HepG2 (cell line): ENCODE data around the gene BBS12. TPM values are rescaled to one million over a fixed set of nuclear protein-coding genes. Genes with fewer than 3 reads are reported as not detected.

Experiments
- ATAC-seq: fragments of 200-7000 bp; cut with Tn5 transposase; 3 replicates; pipeline ENCODE4 v1.9.1; 2020; ENCODE audit warnings: mild to moderate bottlenecking, moderate library complexity
- BruUV-seq: library from RNA; stranded (reverse); fragments of 400-500 nt; replicated peaks from 2 replicates; lab custom pipeline; 2021; lab: Mats Ljungman, UMichigan
- CTCF ChIA-PET: fragments of 300-600 bp; formaldehyde crosslinking; extraction: SDS; loops from one replicate; lab custom pipeline; 2021; ENCODE audit warnings: low total read pairs, inconsistent platforms, low intra/inter-chr PET ratio; lab: Yijun Ruan, JAX
- POLR2A ChIA-PET: fragments of 350-600 bp; sonication (Branson Sonifier 250); formaldehyde crosslinking; loops from one replicate; lab custom pipeline; 2020; ENCODE audit warnings: antibody characterized with exemption, inconsistent platforms; lab: Yijun Ruan, JAX
- DNase-seq: peaks from one replicate; pipeline ENCODE4 v3.0.0-alpha.2; 2015; ENCODE audit warnings: low spot score
- FAIRE-seq: peaks from 3 replicates; lab custom pipeline; 2011; peaks lifted over from hg19 to GRCh38; lab: Jason Lieb, UNC
- H2AFZ ChIP-seq: one replicate; pipeline ENCODE4 v1.6.1; 2011; ENCODE audit warnings: low read length, inconsistent platforms
- H3K27ac ChIP-seq: fragments of 300-600 bp; 3 replicates; pipeline ENCODE4 v1.8.0; 2011; ENCODE audit warnings: mixed run types, mild to moderate bottlenecking, mixed read lengths, low read length, inconsistent platforms; ENCODE audit not compliant: insufficient read depth; ENCODE audit errors: extremely low read length
- H3K27me3 ChIP-seq, 2 experiments: fragments of 200-600 bp in 1 of 2; 2 replicates in 1 of 2; 3 replicates in 1 of 2; pipeline versions ENCODE4 v1.6.0 to v1.8.0; 2011; ENCODE audit warnings: low read length in 2 of 2, mild to moderate bottlenecking in 2 of 2, moderate library complexity in 2 of 2, inconsistent platforms in 1 of 2; ENCODE audit not compliant: insufficient read depth in 2 of 2, control insufficient read depth in 1 of 2
- H3K36me3 ChIP-seq, 2 experiments: fragments of 200-600 bp in 1 of 2; replicated peaks in 1 of 2; 2 replicates in 1 of 2; 3 replicates in 1 of 2; pipeline versions ENCODE4 v1.5.1 to v1.8.0; 2011; ENCODE audit warnings: low read length in 2 of 2, inconsistent platforms in 1 of 2; ENCODE audit not compliant: insufficient read depth in 2 of 2, control insufficient read depth in 1 of 2
- H3K4me1 ChIP-seq: 2 replicates; pipeline ENCODE4 v1.5.1; 2012; ENCODE audit warnings: low read length, inconsistent platforms; ENCODE audit not compliant: insufficient read depth
- H3K4me2 ChIP-seq: 2 replicates; pipeline ENCODE4 v1.6.0; 2011; ENCODE audit warnings: low read depth, low read length, inconsistent platforms
- H3K4me3 ChIP-seq, 3 experiments: fragments of 200-600 bp in 1 of 3; sonication (generic), shearing (Covaris generic) in 1 of 3; replicated peaks in 1 of 3; 2 replicates each; pipeline ENCODE4 v1.5.1; 2011 to 2016; ENCODE audit warnings: low read length in 3 of 3, inconsistent platforms in 2 of 3, low read depth in 2 of 3, mild to moderate bottlenecking in 2 of 3, control low read depth in 1 of 3, mixed read lengths in 1 of 3; ENCODE audit not compliant: insufficient read depth in 1 of 3
- H3K79me2 ChIP-seq: one replicate; pipeline ENCODE4 v1.6.1; 2011; ENCODE audit warnings: low read length, inconsistent platforms; ENCODE audit not compliant: insufficient read depth
- H3K9ac ChIP-seq: 2 replicates; pipeline ENCODE4 v1.6.0; 2011; ENCODE audit warnings: mild to moderate bottlenecking, low read depth, low read length, inconsistent platforms; ENCODE audit not compliant: insufficient read depth
- H3K9me3 ChIP-seq: 2 replicates; pipeline ENCODE4 v1.5.1; 2012; ENCODE audit warnings: mild to moderate bottlenecking, low read length
- H4K20me1 ChIP-seq: 2 replicates; pipeline ENCODE4 v1.6.0; 2011; ENCODE audit warnings: inconsistent platforms, mild to moderate bottlenecking, low read length, moderate library complexity; ENCODE audit not compliant: insufficient read depth
- ZNF703 ChIP-seq: sonication (generic); formaldehyde crosslinking; IDR thresholded peaks from 2 replicates; pipeline ENCODE4 v1.5.1; 2020; ENCODE audit warnings: missing genetic modification reagents, mild to moderate bottlenecking, moderate library complexity, borderline replicate concordance
- WGBS: methylation state at CpG from one replicate; pipeline ENCODE4 v1.1.6; 2017; ENCODE audit warnings: low lambda C conversion rate; 5-methylcytosine and 5-hydroxymethylcytosine counted together
- in situ Hi-C: cut with HindIII; loops from 2 replicates; pipeline ENCODE4 v1.10.0; 2017; ENCODE audit warnings: low pct_unique_long_range_greater_than_20kb; ENCODE audit not compliant: extremely low pct_ligation_motif_present
- intact Hi-C: fragments of 100-400 bp; cut with micrococcal nuclease; formaldehyde crosslinking; loops from one replicate; pipeline ENCODE4 v1.10.0; 2022; ENCODE audit not compliant: unreplicated experiment
- polyA plus RNA-seq, 8 experiments: library from polyadenylated mRNA; depleted of rRNA in 3 of 8; stranded (reverse) in 7 of 8; unstranded in 1 of 8; fragments of >200 nt; fragmentation: Illumina TruSeq in 4 of 8; extraction: Trizol in 4 of 8; gene quantifications; 2 replicates each; pipeline versions ENCODE4 v1.2.1 to v1.2.3, GENCODE V29; 2011 to 2016; ENCODE audit warnings: low read depth in 4 of 8, missing spikeins in 1 of 8, mixed read lengths in 1 of 8; ENCODE audit not compliant: insufficient read depth in 1 of 8
- total RNA-seq, 5 experiments: library from RNA; depleted of rRNA; stranded (reverse); fragments of >200 nt; fragmentation: Illumina TruSeq; extraction: Trizol; gene quantifications; 2 replicates each; pipeline ENCODE4 v1.2.3, GENCODE V29; 2016; ENCODE audit warnings: low read depth in 1 of 5
- TF ChIP-seq, protein P1 (sequence below): sonication (generic); formaldehyde crosslinking; IDR thresholded peaks from 2 replicates; pipeline ENCODE4 v1.4.0; 2020; ENCODE audit warnings: missing genetic modification reagents
- TF ChIP-seq, protein P2 (sequence below): sonication (generic); formaldehyde crosslinking; IDR thresholded peaks from 2 replicates; pipeline ENCODE4 v1.4.0; 2020; ENCODE audit warnings: missing genetic modification reagents
- TF ChIP-seq, protein P3 (sequence below): sonication (generic); formaldehyde crosslinking; IDR thresholded peaks from 2 replicates; pipeline ENCODE4 v1.4.0; 2020; ENCODE audit warnings: missing genetic modification reagents

Gene BBS12
- total and polyA plus RNA-seq, 2 of the 13 experiments (the other 11 are each of a cell fraction or from before 2014, with no cell fraction given) = 0.32 to 1.7 TPM

DNA sequence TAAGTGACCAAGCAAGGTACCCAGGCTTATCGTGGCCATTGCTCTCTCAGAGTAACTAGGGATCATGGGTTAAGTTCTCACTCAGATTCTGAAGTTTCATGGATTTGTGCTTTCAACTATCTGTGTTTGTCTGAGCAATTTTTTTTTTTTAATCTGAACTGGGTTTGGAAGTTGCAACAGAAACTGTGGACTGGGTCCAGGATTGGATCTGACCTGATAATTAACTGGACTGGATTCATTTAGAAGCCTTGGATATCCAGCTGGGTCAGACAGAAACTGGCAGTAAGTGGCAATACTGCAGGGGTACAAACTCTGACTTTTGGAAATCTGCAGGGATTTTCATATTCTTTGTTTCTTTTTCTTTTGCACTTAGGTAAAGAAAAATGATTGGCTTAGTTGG, 55.4 kb downstream of the BBS12 start:
- ChIA-PET POLR2A (no interaction called here), CTCF (no interaction called here)
- Histone ChIP-seq H3K4me1 (peaks cover 13% of the 10 kb centered on the region), H3K9ac (no peak overlapping the region), H3K27me3 (no peaks in the 10 kb centered on the region), H3K27ac (no peak overlapping the region), H3K79me2 (no peaks in the 10 kb centered on the region), H4K20me1 (no peaks in the 10 kb centered on the region), H3K4me2 (no peak overlapping the region), H3K36me3 (no peaks in the 10 kb centered on the region), H3K9me3 (no peaks in the 10 kb centered on the region), H2AFZ (no peak overlapping the region), H3K4me3 (no peak overlapping the region)
- no peak for TF ChIP-seq ZNF703
- TF ChIP-seq, protein P1, sequence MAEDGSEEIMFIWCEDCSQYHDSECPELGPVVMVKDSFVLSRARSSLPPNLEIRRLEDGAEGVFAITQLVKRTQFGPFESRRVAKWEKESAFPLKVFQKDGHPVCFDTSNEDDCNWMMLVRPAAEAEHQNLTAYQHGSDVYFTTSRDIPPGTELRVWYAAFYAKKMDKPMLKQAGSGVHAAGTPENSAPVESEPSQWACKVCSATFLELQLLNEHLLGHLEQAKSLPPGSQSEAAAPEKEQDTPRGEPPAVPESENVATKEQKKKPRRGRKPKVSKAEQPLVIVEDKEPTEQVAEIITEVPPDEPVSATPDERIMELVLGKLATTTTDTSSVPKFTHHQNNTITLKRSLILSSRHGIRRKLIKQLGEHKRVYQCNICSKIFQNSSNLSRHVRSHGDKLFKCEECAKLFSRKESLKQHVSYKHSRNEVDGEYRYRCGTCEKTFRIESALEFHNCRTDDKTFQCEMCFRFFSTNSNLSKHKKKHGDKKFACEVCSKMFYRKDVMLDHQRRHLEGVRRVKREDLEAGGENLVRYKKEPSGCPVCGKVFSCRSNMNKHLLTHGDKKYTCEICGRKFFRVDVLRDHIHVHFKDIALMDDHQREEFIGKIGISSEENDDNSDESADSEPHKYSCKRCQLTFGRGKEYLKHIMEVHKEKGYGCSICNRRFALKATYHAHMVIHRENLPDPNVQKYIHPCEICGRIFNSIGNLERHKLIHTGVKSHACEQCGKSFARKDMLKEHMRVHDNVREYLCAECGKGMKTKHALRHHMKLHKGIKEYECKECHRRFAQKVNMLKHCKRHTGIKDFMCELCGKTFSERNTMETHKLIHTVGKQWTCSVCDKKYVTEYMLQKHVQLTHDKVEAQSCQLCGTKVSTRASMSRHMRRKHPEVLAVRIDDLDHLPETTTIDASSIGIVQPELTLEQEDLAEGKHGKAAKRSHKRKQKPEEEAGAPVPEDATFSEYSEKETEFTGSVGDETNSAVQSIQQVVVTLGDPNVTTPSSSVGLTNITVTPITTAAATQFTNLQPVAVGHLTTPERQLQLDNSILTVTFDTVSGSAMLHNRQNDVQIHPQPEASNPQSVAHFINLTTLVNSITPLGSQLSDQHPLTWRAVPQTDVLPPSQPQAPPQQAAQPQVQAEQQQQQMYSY = peak; percentile 70; the same call in 1 of the 2 replicates
- TF ChIP-seq, protein P2, sequence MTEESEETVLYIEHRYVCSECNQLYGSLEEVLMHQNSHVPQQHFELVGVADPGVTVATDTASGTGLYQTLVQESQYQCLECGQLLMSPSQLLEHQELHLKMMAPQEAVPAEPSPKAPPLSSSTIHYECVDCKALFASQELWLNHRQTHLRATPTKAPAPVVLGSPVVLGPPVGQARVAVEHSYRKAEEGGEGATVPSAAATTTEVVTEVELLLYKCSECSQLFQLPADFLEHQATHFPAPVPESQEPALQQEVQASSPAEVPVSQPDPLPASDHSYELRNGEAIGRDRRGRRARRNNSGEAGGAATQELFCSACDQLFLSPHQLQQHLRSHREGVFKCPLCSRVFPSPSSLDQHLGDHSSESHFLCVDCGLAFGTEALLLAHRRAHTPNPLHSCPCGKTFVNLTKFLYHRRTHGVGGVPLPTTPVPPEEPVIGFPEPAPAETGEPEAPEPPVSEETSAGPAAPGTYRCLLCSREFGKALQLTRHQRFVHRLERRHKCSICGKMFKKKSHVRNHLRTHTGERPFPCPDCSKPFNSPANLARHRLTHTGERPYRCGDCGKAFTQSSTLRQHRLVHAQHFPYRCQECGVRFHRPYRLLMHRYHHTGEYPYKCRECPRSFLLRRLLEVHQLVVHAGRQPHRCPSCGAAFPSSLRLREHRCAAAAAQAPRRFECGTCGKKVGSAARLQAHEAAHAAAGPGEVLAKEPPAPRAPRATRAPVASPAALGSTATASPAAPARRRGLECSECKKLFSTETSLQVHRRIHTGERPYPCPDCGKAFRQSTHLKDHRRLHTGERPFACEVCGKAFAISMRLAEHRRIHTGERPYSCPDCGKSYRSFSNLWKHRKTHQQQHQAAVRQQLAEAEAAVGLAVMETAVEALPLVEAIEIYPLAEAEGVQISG (CRISPR knock-in tag) = no peak
- TF ChIP-seq, protein P3, sequence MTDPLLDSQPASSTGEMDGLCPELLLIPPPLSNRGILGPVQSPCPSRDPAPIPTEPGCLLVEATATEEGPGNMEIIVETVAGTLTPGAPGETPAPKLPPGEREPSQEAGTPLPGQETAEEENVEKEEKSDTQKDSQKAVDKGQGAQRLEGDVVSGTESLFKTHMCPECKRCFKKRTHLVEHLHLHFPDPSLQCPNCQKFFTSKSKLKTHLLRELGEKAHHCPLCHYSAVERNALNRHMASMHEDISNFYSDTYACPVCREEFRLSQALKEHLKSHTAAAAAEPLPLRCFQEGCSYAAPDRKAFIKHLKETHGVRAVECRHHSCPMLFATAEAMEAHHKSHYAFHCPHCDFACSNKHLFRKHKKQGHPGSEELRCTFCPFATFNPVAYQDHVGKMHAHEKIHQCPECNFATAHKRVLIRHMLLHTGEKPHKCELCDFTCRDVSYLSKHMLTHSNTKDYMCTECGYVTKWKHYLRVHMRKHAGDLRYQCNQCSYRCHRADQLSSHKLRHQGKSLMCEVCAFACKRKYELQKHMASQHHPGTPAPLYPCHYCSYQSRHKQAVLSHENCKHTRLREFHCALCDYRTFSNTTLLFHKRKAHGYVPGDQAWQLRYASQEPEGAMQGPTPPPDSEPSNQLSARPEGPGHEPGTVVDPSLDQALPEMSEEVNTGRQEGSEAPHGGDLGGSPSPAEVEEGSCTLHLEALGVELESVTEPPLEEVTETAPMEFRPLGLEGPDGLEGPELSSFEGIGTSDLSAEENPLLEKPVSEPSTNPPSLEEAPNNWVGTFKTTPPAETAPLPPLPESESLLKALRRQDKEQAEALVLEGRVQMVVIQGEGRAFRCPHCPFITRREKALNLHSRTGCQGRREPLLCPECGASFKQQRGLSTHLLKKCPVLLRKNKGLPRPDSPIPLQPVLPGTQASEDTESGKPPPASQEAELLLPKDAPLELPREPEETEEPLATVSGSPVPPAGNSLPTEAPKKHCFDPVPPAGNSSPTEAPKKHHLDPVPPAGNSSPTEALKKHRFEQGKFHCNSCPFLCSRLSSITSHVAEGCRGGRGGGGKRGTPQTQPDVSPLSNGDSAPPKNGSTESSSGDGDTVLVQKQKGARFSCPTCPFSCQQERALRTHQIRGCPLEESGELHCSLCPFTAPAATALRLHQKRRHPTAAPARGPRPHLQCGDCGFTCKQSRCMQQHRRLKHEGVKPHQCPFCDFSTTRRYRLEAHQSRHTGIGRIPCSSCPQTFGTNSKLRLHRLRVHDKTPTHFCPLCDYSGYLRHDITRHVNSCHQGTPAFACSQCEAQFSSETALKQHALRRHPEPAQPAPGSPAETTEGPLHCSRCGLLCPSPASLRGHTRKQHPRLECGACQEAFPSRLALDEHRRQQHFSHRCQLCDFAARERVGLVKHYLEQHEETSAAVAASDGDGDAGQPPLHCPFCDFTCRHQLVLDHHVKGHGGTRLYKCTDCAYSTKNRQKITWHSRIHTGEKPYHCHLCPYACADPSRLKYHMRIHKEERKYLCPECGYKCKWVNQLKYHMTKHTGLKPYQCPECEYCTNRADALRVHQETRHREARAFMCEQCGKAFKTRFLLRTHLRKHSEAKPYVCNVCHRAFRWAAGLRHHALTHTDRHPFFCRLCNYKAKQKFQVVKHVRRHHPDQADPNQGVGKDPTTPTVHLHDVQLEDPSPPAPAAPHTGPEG = no peak
- DNase-seq = no peak
- ATAC-seq = no peak
- 6% methylated on average over 1 of the region's 1 CpG for WGBS
- in situ Hi-C loops = no loop called here
- FAIRE-seq = no peak
- intact Hi-C loops = no loop called here
- BruUV-seq = no TSS peak
